OCI-LY3 (cell line): ENCODE data around the gene PIP4K2C.

Experiments
- H2AFZ ChIP-seq: fragments of 200-600, 300-600 bp; shearing (Covaris generic); 2 replicates; pipeline ENCODE4 v1.6.0; 2014; ENCODE audit warnings: antibody characterized with exemption, low read depth, low read length
- H3K27ac ChIP-seq: fragments of 200-600, 300-600 bp; sonication (generic); 2 replicates; pipeline ENCODE4 v1.5.1; 2014; ENCODE audit warnings: mild to moderate bottlenecking, low read length, moderate library complexity, mixed read lengths
- H3K27me3 ChIP-seq: fragments of 200-600, 300-600 bp; sonication (generic); 2 replicates; pipeline ENCODE4 v1.6.1; 2014; ENCODE audit warnings: low read depth, low read length, mixed read lengths
- H3K36me3 ChIP-seq: fragments of 200-600, 300-600 bp; sonication (generic); replicated peaks from 2 replicates; pipeline ENCODE3; 2014; ENCODE audit warnings: low read depth, low read length, mixed read lengths
- H3K4me1 ChIP-seq: fragments of 300-600, 200-600 bp; sonication (generic); 2 replicates; pipeline ENCODE4 v1.6.1; 2014; ENCODE audit warnings: low read length, mixed read lengths
- H3K4me2 ChIP-seq: fragments of 200-600, 300-600 bp; sonication (generic); 2 replicates; pipeline ENCODE4 v1.6.1; 2014; ENCODE audit warnings: low read length, mixed read lengths
- H3K4me3 ChIP-seq: fragments of 300-600, 200-600 bp; sonication (generic); 2 replicates; pipeline ENCODE4 v1.5.1; 2014; ENCODE audit warnings: antibody characterized with exemption, mild to moderate bottlenecking, low read length, moderate library complexity
- H3K79me2 ChIP-seq: fragments of 300-600, 200-600 bp; shearing (Covaris generic); 2 replicates; pipeline ENCODE4 v1.6.1; 2014; ENCODE audit warnings: mild to moderate bottlenecking, low read length, mixed read lengths
- H3K9ac ChIP-seq: fragments of 300-600, 200-600 bp; shearing (Covaris generic); 2 replicates; pipeline ENCODE4 v1.6.0; 2014; ENCODE audit warnings: mild to moderate bottlenecking, low read length, moderate library complexity
- H3K9me3 ChIP-seq: fragments of 200-600, 300-600 bp; shearing (Covaris generic); 2 replicates; pipeline ENCODE4 v1.6.1; 2014; ENCODE audit warnings: low read length, mixed read lengths; ENCODE audit not compliant: insufficient read depth
- H4K20me1 ChIP-seq: fragments of 200-600, 300-600 bp; sonication (generic); 2 replicates; pipeline ENCODE4 v1.6.1; 2016; ENCODE audit warnings: low read length, mixed read lengths; ENCODE audit not compliant: insufficient read depth
- EZH2phosphoT487 ChIP-seq: fragments of 200-600 bp; shearing (Covaris generic); IDR thresholded peaks from 2 replicates; pipeline ENCODE4 v1.6.1; 2018; ENCODE audit warnings: antibody characterized with exemption, mixed run types, low read depth
- TF ChIP-seq, protein P1 (sequence below): fragments of 200-600, 300-600 bp; sonication (generic); IDR thresholded peaks from 2 replicates; pipeline ENCODE4 v1.5.1; 2014; ENCODE audit warnings: antibody characterized with exemption, low read length, low read depth

Gene PIP4K2C

DNA sequence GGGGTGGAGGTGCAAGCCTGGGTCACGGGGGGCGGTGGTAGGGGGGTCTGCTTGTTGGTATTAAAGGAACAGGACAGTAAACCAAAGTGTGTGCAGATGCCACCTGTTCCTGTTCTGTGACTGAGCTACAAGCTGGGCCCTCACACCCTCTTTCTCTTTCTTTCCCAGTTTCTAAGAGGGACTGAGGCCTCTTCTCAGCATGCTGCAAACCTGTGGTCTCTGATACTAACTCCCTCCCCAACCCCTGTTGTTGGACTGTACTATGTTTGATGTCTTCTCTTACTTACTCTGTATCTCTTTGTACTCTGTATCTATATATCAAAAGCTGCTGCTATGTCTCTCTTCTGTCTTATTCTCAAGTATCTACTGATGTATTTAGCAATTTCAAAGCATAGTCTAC lies 6.9 kb upstream of the PIP4K2C start:
- Histone ChIP-seq H3K36me3 (no peaks in the 10 kb centered on the region), H3K9ac (no peak overlapping the region), H3K27ac (no peak overlapping the region), H3K4me3 (no peak overlapping the region), H3K79me2 (no peaks in the 10 kb centered on the region), H4K20me1 (no peaks in the 10 kb centered on the region), H2AFZ (0 out of 2 replicates have a peak overlapping the region, but pooled peaks have one; percentile 48), H3K27me3 (peaks cover 27% of the 10 kb centered on the region), H3K9me3 (no peaks in the 10 kb centered on the region), H3K4me1 (peaks cover 5% of the 10 kb centered on the region; the same call in 1 of the 2 replicates), H3K4me2 (no peak overlapping the region)
- no peak for TF ChIP-seq EZH2phosphoT487
- TF ChIP-seq, protein P1, sequence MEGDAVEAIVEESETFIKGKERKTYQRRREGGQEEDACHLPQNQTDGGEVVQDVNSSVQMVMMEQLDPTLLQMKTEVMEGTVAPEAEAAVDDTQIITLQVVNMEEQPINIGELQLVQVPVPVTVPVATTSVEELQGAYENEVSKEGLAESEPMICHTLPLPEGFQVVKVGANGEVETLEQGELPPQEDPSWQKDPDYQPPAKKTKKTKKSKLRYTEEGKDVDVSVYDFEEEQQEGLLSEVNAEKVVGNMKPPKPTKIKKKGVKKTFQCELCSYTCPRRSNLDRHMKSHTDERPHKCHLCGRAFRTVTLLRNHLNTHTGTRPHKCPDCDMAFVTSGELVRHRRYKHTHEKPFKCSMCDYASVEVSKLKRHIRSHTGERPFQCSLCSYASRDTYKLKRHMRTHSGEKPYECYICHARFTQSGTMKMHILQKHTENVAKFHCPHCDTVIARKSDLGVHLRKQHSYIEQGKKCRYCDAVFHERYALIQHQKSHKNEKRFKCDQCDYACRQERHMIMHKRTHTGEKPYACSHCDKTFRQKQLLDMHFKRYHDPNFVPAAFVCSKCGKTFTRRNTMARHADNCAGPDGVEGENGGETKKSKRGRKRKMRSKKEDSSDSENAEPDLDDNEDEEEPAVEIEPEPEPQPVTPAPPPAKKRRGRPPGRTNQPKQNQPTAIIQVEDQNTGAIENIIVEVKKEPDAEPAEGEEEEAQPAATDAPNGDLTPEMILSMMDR = no peak

DNA sequence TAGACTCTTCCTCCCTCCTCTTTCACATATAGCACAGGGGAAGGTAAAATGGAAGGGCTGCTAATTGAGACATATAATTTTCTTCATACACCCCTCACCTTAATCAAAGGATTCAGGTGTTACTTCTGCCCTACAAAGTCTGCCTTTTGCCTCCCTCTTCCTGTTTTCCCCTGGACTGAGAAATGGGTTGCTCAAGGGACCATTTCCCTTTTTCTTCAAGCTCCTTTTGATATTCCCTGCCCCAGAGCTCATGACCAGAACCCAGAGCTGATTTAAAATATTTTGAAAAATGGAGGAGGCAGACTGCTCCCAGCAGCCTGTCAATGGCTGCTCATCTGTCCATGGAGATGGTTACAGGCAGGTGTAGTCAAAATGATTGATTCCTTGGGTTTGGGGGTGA lies 6.3 kb upstream of the PIP4K2C start:
- no peak overlapping the region for H3K4me3 ChIP-seq
- H4K20me1 ChIP-seq = no peaks in the 10 kb centered on the region
- H3K27me3 ChIP-seq = peaks cover 27% of the 10 kb centered on the region
- no peaks in the 10 kb centered on the region for H3K9me3 ChIP-seq
- H3K9ac ChIP-seq = no peak overlapping the region
- no peak for TF ChIP-seq EZH2phosphoT487
- TF ChIP-seq, protein P1 = no peak
- H3K79me2 ChIP-seq = no peaks in the 10 kb centered on the region
- no peaks in the 10 kb centered on the region for H3K36me3 ChIP-seq
- H3K4me1 ChIP-seq = peaks cover 8% of the 10 kb centered on the region; the same call in 1 of the 2 replicates
- no peak overlapping the region for H3K27ac ChIP-seq
- no peak overlapping the region for H2AFZ ChIP-seq
- no peak overlapping the region for H3K4me2 ChIP-seq

DNA sequence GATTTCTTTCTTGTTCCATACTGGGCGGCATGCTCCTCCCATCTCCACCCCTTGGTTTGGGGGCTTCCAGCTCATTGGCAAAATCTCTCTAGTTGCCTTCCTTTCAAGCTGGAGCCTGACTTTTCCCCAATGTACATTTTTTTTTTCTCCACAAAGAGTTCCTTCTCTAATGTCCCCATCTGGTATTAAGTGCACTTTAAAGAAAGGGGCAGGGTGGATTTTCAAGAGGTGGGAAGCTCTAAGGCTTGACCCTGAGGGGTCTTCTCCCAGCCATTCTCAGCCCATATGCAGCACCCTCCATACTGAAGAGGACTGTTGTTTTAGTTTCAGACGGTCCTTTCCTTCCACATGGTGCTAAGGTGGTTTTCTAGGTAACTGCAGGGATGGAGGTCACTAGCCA lies 5.8 kb upstream of the PIP4K2C start:
- Histone ChIP-seq H3K4me3 (no peak overlapping the region), H3K27ac (no peak overlapping the region), H3K4me2 (no peak overlapping the region), H3K27me3 (peaks cover 27% of the 10 kb centered on the region), H3K79me2 (no peaks in the 10 kb centered on the region), H3K9ac (no peak overlapping the region), H4K20me1 (no peaks in the 10 kb centered on the region), H2AFZ (no peak overlapping the region), H3K4me1 (peaks cover 8% of the 10 kb centered on the region; the same call in 1 of the 2 replicates), H3K36me3 (no peaks in the 10 kb centered on the region), H3K9me3 (no peaks in the 10 kb centered on the region)
- TF ChIP-seq, protein P1 = no peak

DNA sequence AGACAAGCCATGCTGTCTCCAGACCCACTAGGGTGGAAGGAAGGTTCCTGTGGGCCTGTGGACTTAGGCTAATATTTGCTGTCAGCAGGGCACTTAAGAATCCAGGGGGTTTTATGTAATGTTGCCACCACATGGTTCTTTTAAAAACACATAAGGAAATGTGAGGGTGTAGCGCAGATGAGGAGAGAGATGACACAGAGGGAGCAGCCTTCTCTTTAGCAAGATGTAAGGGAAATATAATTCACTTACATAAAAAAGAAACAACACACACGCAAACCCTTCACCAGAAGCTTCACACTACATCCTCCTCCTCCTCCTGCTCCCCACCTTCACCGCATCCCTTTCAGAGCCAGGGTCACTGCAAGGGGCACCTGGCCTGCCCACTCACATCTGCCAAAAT lies 4.9 kb upstream of the PIP4K2C start:
- Histone ChIP-seq H3K36me3 (no peaks in the 10 kb centered on the region), H3K4me3 (no peak overlapping the region), H2AFZ (no peak overlapping the region), H3K27ac (no peak overlapping the region), H4K20me1 (no peaks in the 10 kb centered on the region), H3K9me3 (no peaks in the 10 kb centered on the region), H3K27me3 (peaks cover 27% of the 10 kb centered on the region), H3K4me2 (no peak overlapping the region), H3K4me1 (peaks cover 13% of the 10 kb centered on the region; the same call in 1 of the 2 replicates), H3K79me2 (peaks cover under 1% of the 10 kb centered on the region; the same call in 1 of the 2 replicates), H3K9ac (no peak overlapping the region)
- TF ChIP-seq EZH2phosphoT487 = no peak
- TF ChIP-seq, protein P1 = no peak
